GM23338 (cell line): Measurements from ENCODE around the gene FRMD1. TPM values are rescaled to one million over a fixed set of nuclear protein-coding genes. Genes with fewer than 3 reads are reported as not detected.

Experiments used
- ATAC-seq: fragments of 200-7000 bp; cut with Tn5 transposase; 3 replicates; pipeline ENCODE4 v1.9.1; 2020
- DNase-seq: peaks from one replicate; pipeline ENCODE4 v3.0.0-alpha.2; 2015; ENCODE audit warnings: low spot score
- H2AFZ ChIP-seq: fragments of 200-600 bp; sonication (generic); 2 replicates; pipeline ENCODE4 v1.8.0; 2016; ENCODE audit warnings: antibody characterized with exemption, mild to moderate bottlenecking, moderate library complexity
- H3F3A ChIP-seq: fragments of 200-600 bp; sonication (generic); replicated peaks from 2 replicates; pipeline ENCODE4 v1.8.0; 2017; ENCODE audit warnings: antibody characterized with exemption, mixed run types, low read depth
- H3K27ac ChIP-seq: fragments of 200-600 bp; sonication (generic); 2 replicates; pipeline ENCODE4 v1.6.1; 2016; ENCODE audit warnings: low read depth
- H3K27me3 ChIP-seq: fragments of 200-600 bp; sonication (generic); 2 replicates; pipeline ENCODE4 v1.8.0; 2016; ENCODE audit warnings: mild to moderate bottlenecking, mixed run types, moderate library complexity; ENCODE audit not compliant: insufficient read depth
- H3K36me3 ChIP-seq: fragments of 200-600 bp; sonication (generic); 2 replicates; pipeline ENCODE4 v1.8.0; 2016; ENCODE audit warnings: mild to moderate bottlenecking; ENCODE audit not compliant: insufficient read depth
- H3K4me1 ChIP-seq: fragments of 200-600 bp; sonication (generic); 2 replicates; pipeline ENCODE4 v1.8.0; 2016; ENCODE audit warnings: mild to moderate bottlenecking, moderate library complexity; ENCODE audit not compliant: insufficient read depth
- H3K4me2 ChIP-seq: fragments of 200-600 bp; sonication (generic); 2 replicates; pipeline ENCODE4 v1.7.1; 2017; ENCODE audit warnings: mixed run types
- H3K4me3 ChIP-seq: fragments of 200-600 bp; sonication (generic); 2 replicates; pipeline ENCODE4 v1.6.1; 2016; ENCODE audit warnings: mixed run types
- H3K79me2 ChIP-seq: fragments of 200-600 bp; sonication (generic); replicated peaks from 2 replicates; pipeline ENCODE4 v1.8.0; 2017; ENCODE audit warnings: mild to moderate bottlenecking; ENCODE audit not compliant: insufficient read depth
- H3K9me2 ChIP-seq: fragments of 200-600 bp; sonication (generic); 2 replicates; pipeline ENCODE4 v1.8.0; 2017; ENCODE audit not compliant: insufficient read depth
- H4K20me1 ChIP-seq: fragments of 200-600 bp; sonication (generic); replicated peaks from 2 replicates; pipeline ENCODE4 v1.8.0; 2017; ENCODE audit warnings: mild to moderate bottlenecking; ENCODE audit not compliant: insufficient read depth
- H3K27ac Mint-ChIP-seq: 2 replicates; pipeline ENCODE4 v1.8.0; 2020; ENCODE audit warnings: inconsistent platforms, mild to moderate bottlenecking, moderate library complexity, mixed read lengths
- H3K27me3 Mint-ChIP-seq: 3 replicates; pipeline ENCODE4 v1.8.0; 2022; ENCODE audit warnings: low read depth, mild to moderate bottlenecking, moderate library complexity, mixed read lengths, inconsistent platforms; ENCODE audit not compliant: insufficient read depth, poor library complexity
- H3K36me3 Mint-ChIP-seq: 3 replicates; pipeline ENCODE4 v1.8.0; 2021; ENCODE audit warnings: low read depth, mild to moderate bottlenecking, inconsistent platforms, moderate library complexity, mixed read lengths
- H3K4me1 Mint-ChIP-seq: 3 replicates; pipeline ENCODE4 v1.8.0; 2020; ENCODE audit warnings: mild to moderate bottlenecking, inconsistent platforms, mixed read lengths
- H3K4me3 Mint-ChIP-seq: 3 replicates; pipeline ENCODE4 v1.8.0; 2021; ENCODE audit warnings: moderate library complexity, mild to moderate bottlenecking, inconsistent platforms, mixed read lengths
- H3K9me3 Mint-ChIP-seq: 3 replicates; pipeline ENCODE4 v1.8.0; 2020; ENCODE audit warnings: moderate library complexity, mild to moderate bottlenecking, inconsistent platforms, mixed read lengths
- CREB1 ChIP-seq: fragments of 250-450 bp; sonication (Bioruptor Pico); IDR thresholded peaks from 2 replicates; pipeline ENCODE4 v1.5.0; 2020; ENCODE audit warnings: low read depth, mild to moderate bottlenecking, moderate library complexity
- CTCF ChIP-seq, 2 experiments: fragments of 200-600 bp in 1 of 2; sonication (generic) in 1 of 2; conservative IDR thresholded peaks; 2 replicates each; pipeline versions ENCODE4 v1.5.1 to v1.6.1; 2016 to 2017; ENCODE audit warnings: antibody characterized with exemption in 2 of 2, low read depth in 2 of 2, mild to moderate bottlenecking in 2 of 2, moderate library complexity in 1 of 2
- ETS1 ChIP-seq: IDR thresholded peaks from 2 replicates; pipeline ENCODE4 v1.6.1; 2016; ENCODE audit warnings: antibody characterized with exemption
- EZH2 ChIP-seq: fragments of 200-600 bp; sonication (generic); IDR thresholded peaks from one replicate; pipeline ENCODE4 v1.8.0; 2017; ENCODE audit warnings: antibody characterized with exemption, mild to moderate bottlenecking, low read depth; ENCODE audit not compliant: unreplicated experiment
- EZH2phosphoT487 ChIP-seq: fragments of 200-600 bp; sonication (generic); IDR thresholded peaks from one replicate; pipeline ENCODE4 v1.8.1; 2018; ENCODE audit warnings: antibody characterized with exemption; ENCODE audit not compliant: unreplicated experiment
- JUNB ChIP-seq: IDR thresholded peaks from one replicate; pipeline ENCODE4 v1.6.1; 2016; ENCODE audit warnings: antibody characterized with exemption; ENCODE audit not compliant: unreplicated experiment
- NANOG ChIP-seq: IDR thresholded peaks from 2 replicates; pipeline ENCODE4 v1.6.1; 2016; ENCODE audit warnings: antibody characterized with exemption, borderline replicate concordance
- POLR2AphosphoS5 ChIP-seq: IDR thresholded peaks from 2 replicates; pipeline ENCODE4 v1.6.1; 2016; ENCODE audit warnings: antibody characterized with exemption, low read depth
- STAT1 ChIP-seq: IDR thresholded peaks from one replicate; pipeline ENCODE4 v1.6.1; 2016; ENCODE audit warnings: antibody characterized with exemption; ENCODE audit not compliant: unreplicated experiment
- ZNF114 ChIP-seq: fragments of 250-450 bp; sonication (Bioruptor Pico); IDR thresholded peaks from 2 replicates; pipeline ENCODE4 v1.5.0; 2020; ENCODE audit warnings: mild to moderate bottlenecking, moderate library complexity
- ZNF462 ChIP-seq: fragments of 250-450 bp; sonication (Bioruptor Pico); IDR thresholded peaks from 2 replicates; pipeline ENCODE4 v1.5.0; 2020; ENCODE audit warnings: mild to moderate bottlenecking, moderate library complexity
- polyA plus RNA-seq: library from polyadenylated mRNA; unstranded; fragments of >200 nt; fragmentation: Nextera tagmentation; extraction: Ambion mirVana; gene quantifications from 2 replicates; pipeline ENCODE4 v1.2.1, GENCODE V29; 2016
- total RNA-seq: library from RNA; depleted of rRNA; stranded (reverse); fragments of >200 nt; shearing (Covaris generic); gene quantifications from 2 replicates; pipeline ENCODE4 v1.2.3, GENCODE V29; 2014

Gene FRMD1
- total and polyA plus RNA-seq, 2 experiments from 2014 or later, result 1.0 to 2.0 TPM

- TF ChIP-seq ZNF462 (CRISPR knock-in tag) (no peak), ETS1 (no peak), CREB1 (CRISPR knock-in tag) (no peak), ZNF114 (CRISPR knock-in tag) (no peak), EZH2 (no peak), STAT1 (no peak)
Observed at GRCh38 chr6:168097621-168098430, 18.8 kb upstream of the FRMD1 start (continued).

GRCh38 chr6:168097221-168097620, 18.2 kb upstream of the FRMD1 start:
- H3K4me1 ChIP-seq, result peaks cover 11% of the 10 kb centered on the region
- TF ChIP-seq EZH2phosphoT487 (no peak), JUNB (no peak), ETS1 (no peak), EZH2 (no peak), POLR2AphosphoS5 (no peak), NANOG (no peak), CTCF (conservative IDR thresholded peaks at IDR 0.05; ENCODE audit: low read depth in 2 of 2) (no peak)

More at GRCh38 chr6:168097221-168097620, 18.2 kb upstream of the FRMD1 start:
- Histone ChIP-seq H3K27me3 (peaks cover 19% of the 10 kb centered on the region), H2AFZ (no peak overlapping the region), H3K9me2 (no peaks in the 10 kb centered on the region), H3F3A (no peaks in the 10 kb centered on the region), H4K20me1 (no peaks in the 10 kb centered on the region), H3K36me3 (no peaks in the 10 kb centered on the region), H3K27ac (no peak overlapping the region), H3K4me2 (no peak overlapping the region), H3K4me3 (no peak overlapping the region), H3K79me2 (no peaks in the 10 kb centered on the region)
- peaks cover 23% of the 10 kb centered on the region for H3K27me3 Mint-ChIP-seq
- H3K9me3 Mint-ChIP-seq, result no peaks in the 10 kb centered on the region; the same call in 2 of the 3 replicates
- DNase-seq (no peak), ATAC-seq (no peak)
- no peaks in the 10 kb centered on the region for H3K36me3 Mint-ChIP-seq
- H3K4me1 Mint-ChIP-seq, result peaks cover 33% of the 10 kb centered on the region
- H3K27ac Mint-ChIP-seq, result no peak overlapping the region
- H3K4me3 Mint-ChIP-seq, result no peak overlapping the region
